Measurements from ENCODE around the gene IL32. TPM values are rescaled to one million over a fixed set of nuclear protein-coding genes. Genes with fewer than 3 reads are reported as not detected.
"Not testable (repeated sequence)": the region's sequence is repeated elsewhere in the genome, so short reads cannot be mapped to it uniquely, and the experiment has no call there.

Gene IL32
- polyA plus RNA-seq, 4 donors = 28.2 to 40.2 (median 32.9) TPM

DNA sequence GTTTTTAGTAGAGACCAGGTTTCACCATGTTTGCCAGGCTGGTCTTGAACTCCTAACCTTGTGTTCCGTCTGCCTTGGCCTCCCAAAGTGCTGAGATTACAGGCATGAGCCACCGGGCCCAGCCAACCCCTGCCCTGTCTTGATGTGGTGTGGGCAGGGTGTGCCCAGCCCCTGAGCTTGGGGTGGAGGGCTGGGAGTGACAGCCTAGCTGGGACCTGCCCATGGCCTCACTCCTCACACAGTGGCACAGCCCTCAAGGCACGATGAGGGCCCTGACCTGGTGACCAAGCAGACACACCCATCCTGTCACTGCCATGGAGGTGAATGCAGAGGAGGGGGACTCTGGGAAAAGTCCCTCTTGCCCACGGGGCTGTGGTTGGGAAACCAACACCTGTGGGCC lies 3.0 kb downstream of the IL32 start:
- DNase-seq (ENCODE audit: low read depth in 4 of 4, low spot score in 2 of 4) = no peak

DNA sequence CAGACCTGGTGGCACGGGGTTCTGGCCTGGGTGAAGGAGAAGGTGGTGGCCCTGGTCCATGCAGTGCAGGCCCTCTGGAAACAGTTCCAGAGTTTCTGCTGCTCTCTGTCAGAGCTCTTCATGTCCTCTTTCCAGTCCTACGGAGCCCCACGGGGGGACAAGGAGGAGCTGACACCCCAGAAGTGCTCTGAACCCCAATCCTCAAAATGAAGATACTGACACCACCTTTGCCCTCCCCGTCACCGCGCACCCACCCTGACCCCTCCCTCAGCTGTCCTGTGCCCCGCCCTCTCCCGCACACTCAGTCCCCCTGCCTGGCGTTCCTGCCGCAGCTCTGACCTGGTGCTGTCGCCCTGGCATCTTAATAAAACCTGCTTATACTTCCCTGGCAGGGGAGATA lies 3.7 kb downstream of the IL32 start:
- DNase-seq (ENCODE audit: low read depth in 4 of 4, low spot score in 2 of 4) = not testable (repeated sequence)

DNA sequence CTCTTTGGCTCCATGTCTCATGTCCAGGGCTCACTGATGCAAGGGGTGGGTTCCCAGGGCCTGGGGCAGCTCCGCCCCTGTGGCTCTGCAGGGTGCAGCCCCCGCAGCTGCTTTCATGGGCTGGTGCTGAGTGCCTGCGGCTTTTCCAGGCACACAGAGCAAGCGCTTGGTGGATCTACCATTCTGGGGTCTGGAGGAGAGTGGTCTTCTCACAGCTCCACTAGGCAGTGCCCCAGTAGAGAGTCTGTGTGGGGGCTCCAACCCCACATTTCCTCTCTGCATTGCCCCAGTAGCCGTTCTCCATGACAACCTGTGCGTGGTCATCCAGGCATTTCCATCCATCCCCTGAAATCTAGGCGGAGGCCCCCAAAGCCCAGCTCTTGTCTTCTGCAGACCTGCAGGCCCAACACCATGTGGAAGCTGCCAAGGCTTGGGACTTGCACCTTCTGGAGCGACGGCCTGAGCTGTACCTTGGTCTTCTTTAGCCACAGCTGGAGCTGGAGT lies 5.2 kb downstream of the IL32 start:
- no peak for DNase-seq (ENCODE audit: low read depth in 4 of 4, low spot score in 2 of 4)

DNA sequence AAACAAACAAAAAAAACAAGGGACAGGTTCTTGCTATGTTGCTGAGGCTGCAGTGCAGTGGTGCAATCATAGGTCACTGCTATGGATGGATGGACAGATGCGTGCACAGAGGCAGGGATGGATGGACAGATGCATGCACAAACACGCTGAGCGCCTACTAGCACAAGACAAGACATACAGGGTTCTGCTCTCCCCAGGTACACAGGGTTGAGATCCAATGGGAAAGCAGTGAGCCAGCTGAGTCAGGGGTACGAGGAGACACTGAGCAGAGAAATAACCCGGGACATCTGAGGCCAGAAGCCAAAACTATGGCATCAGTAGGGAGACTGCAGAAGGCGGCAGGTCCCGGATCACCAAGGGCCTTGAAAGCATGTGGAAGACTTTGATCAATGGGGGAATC lies 6.2 kb downstream of the IL32 start:
- DNase-seq (ENCODE audit: low read depth in 4 of 4, low spot score in 2 of 4) = no peak

DNA sequence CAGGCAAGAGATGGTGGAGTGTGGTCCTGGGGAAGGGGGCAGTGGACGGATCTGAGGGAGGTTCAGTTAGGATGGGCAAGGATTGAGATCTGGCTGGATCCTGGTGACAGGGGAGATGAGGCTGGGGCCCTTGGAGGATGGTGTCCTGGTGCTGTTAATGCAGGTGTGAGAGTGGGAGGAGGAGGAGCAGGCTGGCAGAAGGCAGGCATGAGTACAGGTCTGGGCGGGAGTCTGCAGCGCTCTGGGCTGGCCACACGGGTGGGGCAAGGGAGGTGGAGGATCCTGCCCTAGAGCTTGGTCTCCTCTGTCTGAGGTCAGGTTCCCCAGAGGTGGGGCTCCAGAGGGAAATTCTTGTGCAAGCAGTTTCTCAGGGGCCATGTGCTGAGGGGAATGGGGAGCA lies 6.7 kb downstream of the IL32 start:
- DNase-seq (ENCODE audit: low read depth in 4 of 4, low spot score in 2 of 4) = not testable (repeated sequence)

DNA sequence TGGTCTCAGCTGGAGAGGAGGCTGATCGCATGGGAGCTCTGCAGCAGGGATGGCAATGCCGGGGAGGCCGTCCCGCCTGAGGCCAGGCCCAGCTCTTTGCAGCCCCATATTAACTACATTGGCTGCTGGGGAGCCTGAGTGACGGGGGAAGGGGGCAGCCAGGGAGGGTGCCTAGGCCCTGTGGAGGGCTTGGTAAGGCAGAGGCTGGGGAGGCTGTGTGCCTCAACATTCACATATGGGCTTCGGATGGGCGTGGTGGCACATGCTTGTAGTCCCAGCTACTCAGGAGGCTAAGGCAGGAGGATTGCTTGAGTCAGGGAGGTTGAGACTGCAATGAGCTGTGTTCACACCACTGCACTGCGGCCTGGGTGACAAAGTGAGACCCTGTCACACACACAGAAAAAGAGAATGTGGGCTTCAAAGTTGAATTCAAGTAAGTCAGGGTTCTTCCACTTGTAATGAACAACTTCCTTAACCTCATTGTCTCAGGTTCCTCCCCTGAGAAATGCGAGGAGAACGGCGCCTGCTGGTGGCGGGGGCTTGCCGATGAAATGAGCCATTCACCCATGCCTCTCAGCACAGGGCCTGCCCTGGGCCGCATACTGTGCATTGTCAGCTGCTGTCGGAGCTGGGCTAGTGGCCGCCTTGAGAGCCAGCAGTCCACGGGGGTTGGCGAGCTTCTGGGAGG lies 7.3 kb downstream of the IL32 start:
- DNase-seq (ENCODE audit: low read depth in 4 of 4, low spot score in 2 of 4) = not testable (repeated sequence)

DNA sequence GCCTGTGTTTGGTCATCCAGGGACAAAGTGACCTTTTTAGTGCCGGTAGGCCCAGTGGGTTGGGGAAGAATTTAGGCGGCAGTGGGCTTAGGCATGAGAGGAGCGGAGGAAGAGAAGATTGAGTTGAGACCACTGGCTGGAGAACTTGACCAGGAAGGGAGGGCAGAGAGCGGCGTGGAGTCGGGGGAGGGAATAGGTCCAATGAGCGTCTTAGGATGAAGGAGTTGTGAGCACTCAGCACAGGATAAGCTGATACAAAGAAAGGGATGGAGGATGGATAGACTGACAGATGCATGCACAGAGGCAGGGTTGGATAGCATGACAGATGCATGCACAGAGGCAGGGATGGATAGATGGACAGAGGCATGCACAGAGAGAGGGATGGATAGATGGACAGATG lies 8.0 kb downstream of the IL32 start:
- DNase-seq (ENCODE audit: low read depth in 4 of 4, low spot score in 2 of 4) = no peak

DNA sequence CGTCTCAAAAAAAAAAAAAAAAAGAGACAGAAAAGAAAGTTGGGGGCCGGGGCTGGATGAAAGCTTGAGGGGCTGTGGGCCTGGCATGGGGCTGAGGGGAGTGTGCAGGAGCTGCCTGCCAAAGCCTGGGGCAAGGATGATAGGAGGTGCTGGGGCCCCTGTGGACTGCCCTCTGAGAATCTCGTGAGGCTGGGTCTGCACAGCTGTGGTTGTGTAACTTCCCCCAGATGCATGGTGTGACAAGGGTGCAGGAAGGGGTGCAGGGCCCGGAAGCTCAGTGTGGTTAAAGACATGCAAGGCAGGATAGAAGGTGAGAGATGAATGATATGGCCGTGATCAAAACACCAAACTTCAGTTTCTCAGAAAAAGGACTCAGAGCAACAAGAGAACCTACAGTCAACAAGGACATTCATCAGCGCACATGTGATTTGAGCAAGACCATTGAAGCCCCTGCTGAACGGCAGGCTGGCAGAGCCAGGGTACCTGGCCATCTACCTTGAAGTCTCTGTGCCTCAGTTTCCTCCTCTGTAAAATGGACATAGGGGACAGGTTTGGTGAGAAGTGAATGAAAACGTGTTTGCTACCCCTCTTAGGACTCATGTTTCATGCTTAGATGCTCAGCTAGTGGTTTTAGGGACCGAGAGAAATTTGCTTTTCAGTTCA lies 9.6 kb downstream of the IL32 start:
- no peak for DNase-seq (ENCODE audit: low read depth in 4 of 4, low spot score in 2 of 4)

DNA sequence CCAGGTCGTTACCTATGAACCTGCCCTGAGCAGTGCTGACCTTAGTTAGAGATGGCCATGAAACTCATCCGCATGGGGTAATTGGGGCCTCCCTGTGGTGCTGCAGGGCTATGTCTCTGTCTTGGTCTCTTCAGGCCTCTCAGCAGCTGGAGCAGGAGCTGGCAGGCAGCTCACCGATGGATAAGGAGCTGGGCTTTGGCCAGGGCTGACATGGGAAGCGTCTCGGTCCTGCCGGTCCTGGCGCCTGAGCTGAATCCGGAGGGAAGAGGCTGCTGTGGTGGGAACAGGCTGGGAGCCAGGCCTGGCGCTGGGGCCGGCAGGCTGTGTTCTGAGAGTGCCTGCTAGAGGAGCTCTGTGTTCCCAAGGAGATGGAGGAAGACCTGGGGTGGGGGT lies 10.1 kb downstream of the IL32 start:
- no peak for DNase-seq (ENCODE audit: low read depth in 4 of 4, low spot score in 2 of 4)

DNA sequence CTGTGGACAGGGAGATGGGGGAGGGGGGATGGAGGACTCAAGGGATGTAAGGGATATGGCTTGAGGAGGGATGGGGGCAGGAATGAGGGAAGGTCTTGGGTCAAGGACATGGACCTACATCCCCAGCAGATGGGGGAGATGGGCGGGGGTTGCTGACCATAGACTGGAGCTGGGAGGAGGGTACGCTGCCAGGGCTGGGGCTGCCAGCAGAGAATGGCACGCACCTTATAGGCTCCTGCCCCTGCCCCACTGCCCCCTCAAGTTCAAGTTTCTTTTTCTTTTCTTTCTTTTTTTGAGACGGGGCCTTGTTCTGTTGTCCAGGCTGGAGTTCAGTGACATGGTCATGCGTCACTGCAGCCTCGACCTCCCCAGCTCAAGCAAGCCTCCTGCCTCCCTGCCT lies 10.5 kb downstream of the IL32 start:
- DNase-seq (ENCODE audit: low read depth in 4 of 4, low spot score in 2 of 4) = not testable (repeated sequence)

DNA sequence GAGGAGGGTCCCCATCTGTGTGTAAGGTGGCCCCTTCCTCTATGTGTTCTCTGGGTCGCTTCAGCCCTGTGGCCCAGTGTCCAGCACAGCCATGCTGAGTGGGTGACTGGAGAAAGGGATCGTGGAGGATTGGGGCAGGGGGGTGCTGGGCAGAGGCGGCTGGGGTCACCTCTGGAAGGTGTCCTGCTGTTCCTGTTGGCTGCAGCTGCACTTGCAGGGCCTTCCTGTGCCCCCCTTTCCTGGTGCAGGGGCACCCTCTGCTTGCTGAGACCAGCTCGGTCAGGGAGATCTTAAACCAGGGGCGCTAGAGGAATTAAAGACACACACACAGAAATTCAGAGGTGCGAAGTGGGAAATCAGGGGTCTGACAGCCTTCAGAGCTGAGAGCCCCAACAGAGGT lies 11.1 kb downstream of the IL32 start:
- DNase-seq (ENCODE audit: low read depth in 4 of 4, low spot score in 2 of 4) = no peak

DNA sequence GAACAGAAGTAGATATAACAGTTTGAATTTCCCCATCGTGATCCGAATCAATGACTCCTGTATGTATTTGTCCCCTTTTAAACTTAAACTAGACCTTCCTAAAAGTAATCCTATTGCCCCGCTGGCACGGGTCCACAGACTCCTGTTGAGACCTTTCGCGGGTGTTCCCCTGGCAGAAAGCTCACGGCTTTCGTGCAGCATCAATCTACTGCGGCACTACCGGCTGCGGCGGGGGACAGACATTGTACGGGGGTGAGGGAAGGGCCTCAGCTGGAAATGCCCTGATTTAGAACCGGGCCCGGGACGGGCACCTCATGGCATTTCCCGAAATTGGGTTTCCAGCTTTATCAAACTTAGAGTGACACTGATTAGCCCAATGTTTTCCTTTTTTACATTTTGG lies 14.6 kb downstream of the IL32 start:
- no peak for DNase-seq (ENCODE audit: low read depth in 4 of 4, low spot score in 2 of 4)

DNA sequence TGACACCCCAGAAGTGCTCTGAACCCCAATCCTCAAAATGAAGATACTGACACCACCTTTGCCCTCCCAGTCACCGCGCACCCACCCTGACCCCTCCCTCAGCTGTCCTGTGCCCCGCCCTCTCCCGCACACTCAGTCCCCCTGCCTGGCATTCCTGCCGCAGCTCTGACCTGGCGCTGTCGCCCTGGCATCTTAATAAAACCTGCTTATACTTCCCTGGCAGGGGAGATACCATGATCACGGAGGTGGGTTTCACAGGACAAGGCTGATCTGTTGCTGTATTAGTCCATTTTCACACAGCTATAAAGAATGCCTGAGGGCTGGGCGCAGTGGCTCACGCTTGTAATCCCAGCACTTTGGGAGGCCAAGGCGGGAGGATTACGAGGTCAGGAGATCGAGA lies 16.5 kb downstream of the IL32 start:
- not testable (repeated sequence) for DNase-seq (ENCODE audit: low read depth in 4 of 4, low spot score in 2 of 4)

DNA sequence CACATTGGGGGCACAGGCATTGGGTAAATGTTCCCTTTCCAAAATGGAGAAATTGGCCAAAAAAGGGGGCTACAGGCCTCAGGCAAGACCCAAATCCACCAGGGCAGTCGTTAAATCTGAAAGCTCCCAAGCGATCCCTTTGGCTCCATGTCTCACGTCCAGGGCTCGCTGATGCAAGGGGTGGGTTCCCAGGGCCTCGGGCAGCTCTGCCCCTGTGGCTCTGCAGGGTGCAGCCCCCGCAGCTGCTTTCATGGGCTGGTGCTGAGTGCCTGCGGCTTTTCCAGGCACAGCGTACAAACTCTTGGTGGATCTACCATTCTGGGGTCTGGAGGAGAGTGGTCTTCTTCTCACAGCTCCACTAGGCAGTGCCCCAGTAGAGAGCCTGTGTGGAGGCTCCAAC lies 18.0 kb downstream of the IL32 start:
- DNase-seq (ENCODE audit: low read depth in 4 of 4, low spot score in 2 of 4) = not testable (repeated sequence)

DNA sequence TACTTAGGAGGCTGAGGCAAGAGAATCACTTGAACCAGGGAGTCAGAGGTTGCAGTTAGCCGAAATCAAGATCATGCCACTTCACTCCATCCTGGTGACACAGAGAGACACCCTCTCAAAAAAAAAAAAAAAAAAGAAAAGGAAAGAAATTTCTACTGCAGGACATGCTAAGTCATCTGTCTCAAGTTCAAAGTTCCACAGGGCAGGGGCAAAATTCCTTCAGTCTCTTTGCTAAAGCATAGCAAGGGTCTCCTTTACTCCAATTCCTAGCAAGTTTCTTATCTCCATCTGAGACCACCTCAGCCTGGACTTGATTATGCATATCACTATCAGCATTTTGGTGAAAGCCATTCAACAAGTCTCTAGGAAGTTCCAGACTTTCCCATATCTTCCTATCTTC lies 19.1 kb downstream of the IL32 start:
- no peak for DNase-seq (ENCODE audit: low read depth in 4 of 4, low spot score in 2 of 4)

DNA sequence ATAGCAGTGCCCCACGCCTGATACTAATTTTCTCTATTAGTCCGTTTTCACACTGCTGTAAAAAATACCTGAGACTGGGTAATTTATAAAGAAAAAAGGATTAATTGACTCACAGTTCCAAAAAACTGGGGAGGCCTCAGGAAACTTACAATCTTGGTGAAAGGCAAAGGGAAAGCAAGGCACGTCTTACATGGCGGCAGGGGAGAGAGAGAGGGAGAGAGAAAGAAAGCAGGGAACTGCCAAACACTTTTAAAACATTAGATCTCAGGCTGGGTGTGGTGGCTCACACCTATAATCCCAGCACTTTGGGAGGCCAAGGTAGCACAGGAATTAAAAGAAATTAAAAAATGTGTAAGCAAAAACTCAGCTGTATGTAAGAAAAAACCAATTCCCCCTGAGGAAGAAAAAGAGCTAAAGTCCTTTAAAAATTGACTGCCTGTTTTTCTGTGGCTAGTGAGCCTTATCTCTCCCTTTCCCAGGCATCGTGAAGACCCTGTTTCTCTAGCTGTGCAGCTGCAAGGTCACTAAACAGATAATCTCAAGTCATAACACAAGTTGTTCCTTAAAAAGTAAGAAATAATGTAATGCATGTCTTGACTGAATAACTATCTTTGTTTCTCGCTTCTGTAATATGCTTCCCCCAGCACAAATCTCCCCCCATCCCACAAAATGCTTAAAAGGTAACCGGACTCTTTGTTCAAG lies 19.7 kb downstream of the IL32 start:
- no peak for DNase-seq (ENCODE audit: low read depth in 4 of 4, low spot score in 2 of 4)

DNA sequence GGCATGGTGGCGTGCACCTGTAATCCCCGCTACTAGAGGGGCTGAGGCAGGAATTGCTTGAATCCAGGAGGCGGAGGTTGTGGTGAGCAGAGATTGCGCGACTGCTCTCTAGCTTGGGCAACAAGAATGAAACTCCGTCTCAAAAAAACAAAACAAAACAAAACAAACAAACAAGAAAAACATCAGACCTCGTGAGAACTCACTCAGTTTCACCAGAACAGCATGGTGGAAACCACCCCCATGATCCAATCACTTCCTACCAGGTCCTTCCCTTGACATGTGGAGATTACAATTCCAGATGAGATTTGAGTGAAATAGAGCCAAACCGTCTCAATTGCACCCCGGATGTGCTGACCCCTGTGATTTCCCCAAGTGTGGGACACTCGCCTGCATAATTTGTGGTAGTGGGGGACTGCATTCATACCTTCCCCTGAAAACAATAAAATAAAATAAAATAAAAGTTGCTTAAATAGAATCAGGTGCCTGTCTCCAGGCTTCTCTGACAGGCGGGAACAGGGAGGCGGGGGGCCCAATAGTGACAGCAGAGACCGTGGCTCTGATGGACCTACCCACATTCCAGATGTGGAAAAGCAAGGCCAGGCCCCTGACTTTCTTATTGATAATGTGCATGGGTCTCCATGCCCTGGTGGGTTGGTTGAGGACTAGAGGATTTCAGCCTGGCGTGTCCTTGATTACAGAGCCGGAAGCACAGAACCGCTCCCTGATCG lies 20.6 kb downstream of the IL32 start:
- no peak for DNase-seq (ENCODE audit: low read depth in 4 of 4, low spot score in 2 of 4)

DNA sequence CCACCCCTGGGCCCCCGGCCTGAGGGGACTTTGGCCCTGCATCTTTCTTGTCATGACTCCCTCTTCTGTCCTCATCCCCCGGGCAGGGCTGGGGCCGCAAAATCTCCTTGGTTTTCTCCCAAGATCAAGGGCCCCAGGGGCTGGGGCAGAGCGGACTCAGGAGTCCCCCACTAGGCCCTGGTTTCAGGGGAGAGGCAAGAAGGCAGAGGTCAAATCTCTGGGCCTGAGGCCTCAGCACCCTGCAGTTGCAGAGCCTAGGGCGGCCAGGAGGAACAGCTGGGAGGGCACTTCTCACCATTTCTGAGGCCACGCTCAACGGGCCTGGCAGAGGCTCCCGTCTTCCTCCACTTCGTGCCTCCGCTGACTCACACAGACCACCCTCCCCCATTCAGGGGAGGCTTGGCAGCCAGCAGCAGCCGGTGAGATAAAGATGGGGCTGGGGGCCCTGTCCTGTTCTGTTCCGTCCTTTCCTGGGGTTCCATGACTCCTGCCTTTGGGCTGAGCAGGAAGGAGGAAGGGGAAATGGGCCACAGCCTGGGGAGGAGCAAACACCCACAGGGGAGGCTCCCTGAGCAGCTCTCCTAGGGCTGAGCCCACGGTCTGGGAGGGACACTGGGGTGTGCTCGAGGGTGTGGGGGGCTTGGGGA lies 21.3 kb downstream of the IL32 start:
- DNase-seq (ENCODE audit: low read depth in 4 of 4, low spot score in 2 of 4) = no peak

DNA sequence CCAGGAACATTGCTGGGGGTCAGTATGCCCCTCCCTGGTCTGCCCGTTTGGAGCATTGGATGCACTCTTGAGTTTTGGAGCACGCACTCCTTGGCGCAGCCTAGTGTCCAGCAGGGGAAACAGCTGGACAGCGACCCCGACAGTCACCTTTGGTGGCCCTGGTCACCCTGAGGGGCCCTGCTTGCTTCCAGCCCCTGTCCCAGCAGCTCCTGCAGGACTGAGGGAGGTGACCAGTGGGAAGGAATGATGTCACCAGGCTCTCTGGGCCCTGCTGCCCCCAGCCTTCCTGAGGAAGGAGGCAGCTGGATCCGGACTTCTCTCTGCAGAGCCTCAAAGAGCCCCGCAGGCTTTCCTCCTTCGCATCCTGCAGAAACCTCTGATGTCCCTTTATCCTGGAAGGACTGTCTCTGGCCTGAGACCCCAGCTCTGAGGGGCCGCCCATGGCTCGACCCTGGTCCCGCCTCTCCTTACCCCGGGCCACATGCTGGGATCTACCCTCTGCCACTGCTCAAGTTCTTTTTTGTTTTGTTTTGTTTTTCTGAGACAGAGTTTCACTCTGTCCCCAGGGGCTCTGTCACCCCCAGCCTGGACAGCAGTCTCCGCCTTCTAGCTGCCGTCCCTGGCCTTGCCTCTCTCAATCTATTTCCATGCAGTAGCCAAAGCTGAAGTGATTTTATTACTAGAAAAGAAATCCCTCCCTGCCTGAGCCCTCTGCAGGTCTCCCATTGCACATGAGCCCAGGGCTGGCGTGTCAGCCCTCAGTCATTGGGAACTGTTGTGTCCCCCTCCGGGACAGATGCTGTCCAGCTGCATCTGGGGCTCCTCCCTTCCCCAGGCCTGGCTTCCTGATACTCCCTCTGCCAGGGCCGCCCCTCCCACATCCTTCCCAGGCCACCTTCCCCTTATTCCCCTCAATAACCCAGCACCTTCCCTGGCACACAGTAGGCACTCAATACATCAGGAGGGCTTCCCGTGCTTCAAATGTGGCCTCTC lies 22.1 kb downstream of the IL32 start:
- no peak for DNase-seq (ENCODE audit: low read depth in 4 of 4, low spot score in 2 of 4)
